Lower leg skin (tissue), 3 donors: Measurements from ENCODE around the gene PTBP1.

ENCODE experiments used
- POLR2A ChIP-seq, 2 donors: fragments of 450-650 bp; IDR thresholded peaks; one replicate each; pipeline ENCODE4 v1.6.1; 2016 to 2017; ENCODE audit warnings: antibody characterized with exemption in 2 of 2, mild to moderate bottlenecking in 1 of 2, moderate library complexity in 1 of 2
- TF ChIP-seq, protein P1 (sequence below), 3 donors: fragments of 450-650 bp; IDR thresholded peaks; one replicate each; pipeline ENCODE4 v1.5.1; 2016; ENCODE audit warnings: antibody characterized with exemption in 3 of 3, mild to moderate bottlenecking in 3 of 3, moderate library complexity in 2 of 3

DNA sequence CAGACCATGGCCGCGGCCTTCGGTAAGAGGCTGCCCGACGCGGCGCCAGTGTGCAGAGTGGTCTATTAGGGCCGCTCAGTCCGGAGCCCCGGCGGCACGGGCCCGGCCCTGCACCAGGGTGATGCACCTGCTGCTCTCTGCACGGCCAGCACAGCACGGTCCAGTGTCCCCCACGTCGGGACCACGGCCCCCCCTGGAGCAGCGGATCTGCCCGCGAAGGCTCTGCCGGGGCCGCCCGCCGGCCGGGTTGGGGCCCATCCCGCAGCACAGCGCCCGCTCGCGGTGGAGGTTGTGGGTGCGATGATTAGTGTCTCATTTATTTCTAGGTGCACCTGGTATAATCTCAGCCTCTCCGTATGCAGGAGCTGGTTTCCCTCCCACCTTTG lies 7.9 kb downstream of the PTBP1 start:
- TF ChIP-seq, protein P1, sequence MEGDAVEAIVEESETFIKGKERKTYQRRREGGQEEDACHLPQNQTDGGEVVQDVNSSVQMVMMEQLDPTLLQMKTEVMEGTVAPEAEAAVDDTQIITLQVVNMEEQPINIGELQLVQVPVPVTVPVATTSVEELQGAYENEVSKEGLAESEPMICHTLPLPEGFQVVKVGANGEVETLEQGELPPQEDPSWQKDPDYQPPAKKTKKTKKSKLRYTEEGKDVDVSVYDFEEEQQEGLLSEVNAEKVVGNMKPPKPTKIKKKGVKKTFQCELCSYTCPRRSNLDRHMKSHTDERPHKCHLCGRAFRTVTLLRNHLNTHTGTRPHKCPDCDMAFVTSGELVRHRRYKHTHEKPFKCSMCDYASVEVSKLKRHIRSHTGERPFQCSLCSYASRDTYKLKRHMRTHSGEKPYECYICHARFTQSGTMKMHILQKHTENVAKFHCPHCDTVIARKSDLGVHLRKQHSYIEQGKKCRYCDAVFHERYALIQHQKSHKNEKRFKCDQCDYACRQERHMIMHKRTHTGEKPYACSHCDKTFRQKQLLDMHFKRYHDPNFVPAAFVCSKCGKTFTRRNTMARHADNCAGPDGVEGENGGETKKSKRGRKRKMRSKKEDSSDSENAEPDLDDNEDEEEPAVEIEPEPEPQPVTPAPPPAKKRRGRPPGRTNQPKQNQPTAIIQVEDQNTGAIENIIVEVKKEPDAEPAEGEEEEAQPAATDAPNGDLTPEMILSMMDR (IDR thresholded peaks at IDR 0.05), result no peak
- TF ChIP-seq POLR2A (IDR thresholded peaks at IDR 0.05), result no peak
